Lower leg skin (tissue), 4 donors: ENCODE data around the gene GNG10. TPM values are rescaled to one million over a fixed set of nuclear protein-coding genes. Genes with fewer than 3 reads are reported as not detected.
"Not testable (repeated sequence)": the region's sequence is repeated elsewhere in the genome, so short reads cannot be mapped to it uniquely, and the experiment has no call there.

Experiments used
- DNase-seq, 2 donors: peaks; one replicate each; pipeline ENCODE4 v3.0.0-alpha.2; 2019; ENCODE audit warnings: low spot score in 2 of 2
- H3K4me3 ChIP-seq: fragments of 200-600 bp; sonication (generic); 2 replicates; pipeline ENCODE4 v1.5.1; 2017; ENCODE audit warnings: mild to moderate bottlenecking, low read depth; ENCODE audit not compliant: poor library complexity, severe bottlenecking
- POLR2A ChIP-seq, 2 donors: fragments of 450-650 bp; IDR thresholded peaks; one replicate each; pipeline ENCODE4 v1.6.1; 2016 to 2017; ENCODE audit warnings: antibody characterized with exemption in 2 of 2, mild to moderate bottlenecking in 1 of 2, moderate library complexity in 1 of 2
- WGBS, 2 donors: methylation state at CpG; one replicate each; pipeline ENCODE4 v1.1.5; 2018; 5-methylcytosine and 5-hydroxymethylcytosine counted together
- intact Hi-C: fragments of 100-400 bp; cut with DNase I; formaldehyde crosslinking; loops from one replicate; pipeline ENCODE4 v1.15.0; 2023; ENCODE audit warnings: low total_unique reads
- total RNA-seq, 4 donors: library from RNA; depleted of rRNA; stranded (reverse); fragments of >200 nt; gene quantifications; one replicate each; pipeline ENCODE4 v1.1.0, GENCODE V29; 2016
- TF ChIP-seq, protein P1 (sequence below), 3 donors: fragments of 450-650 bp; IDR thresholded peaks; one replicate each; pipeline ENCODE4 v1.5.1; 2016; ENCODE audit warnings: antibody characterized with exemption in 3 of 3, mild to moderate bottlenecking in 3 of 3, moderate library complexity in 2 of 3

Gene GNG10
- total RNA-seq: 10 to 100 TPM in 2 of 4 donors, 1 to 10 TPM in 2; 5.3 to 21.1 (median 15.4) TPM

DNA sequence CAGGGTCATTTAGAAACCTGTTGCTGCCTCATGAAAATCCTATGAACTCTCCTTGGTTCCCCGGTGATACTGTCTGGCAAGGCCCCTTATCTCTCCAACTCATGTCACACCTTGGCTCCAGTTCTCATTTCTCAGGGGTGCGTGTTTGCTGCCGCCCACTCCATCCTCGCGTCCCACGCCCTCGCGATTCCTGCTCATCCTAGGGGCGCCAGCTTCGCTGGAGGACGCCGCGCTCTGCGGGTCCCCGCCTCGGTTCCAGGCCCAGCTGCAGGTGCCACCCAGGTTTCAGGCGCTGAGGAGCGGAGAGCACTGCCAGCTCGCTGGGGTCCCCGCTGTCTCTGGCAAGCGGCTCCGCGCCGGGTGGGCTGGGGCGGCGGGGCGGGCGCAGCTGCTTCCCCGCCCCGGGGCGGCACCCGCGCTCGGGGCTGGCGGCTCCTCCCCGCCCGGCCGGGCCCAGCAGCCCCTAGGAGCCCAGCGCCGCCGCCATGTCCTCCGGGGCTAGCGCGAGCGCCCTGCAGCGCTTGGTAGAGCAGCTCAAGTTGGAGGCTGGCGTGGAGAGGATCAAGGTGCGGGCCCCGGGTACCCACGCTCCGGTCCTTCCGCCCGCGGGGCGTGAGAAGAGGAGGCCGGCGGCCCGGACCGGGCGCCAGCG lies at the start of gene GNG10:
Gene GNG10, plus strand, starts transcription at position 456 of the 652 bp plus-strand sequence. Its CDS starts 30 bp downstream, at position 486.
- intact Hi-C loops: loop anchor here (5.0 kb wide), 1 partner anchor 1851 kb away; no protein-coding TSS in a partner anchor
- peak in 1 of 2 donors; percentile 89 for DNase-seq
- WGBS, 2 donors: 1% methylated on average over 19 to 38 of the region's 61 CpGs
- no peak for TF ChIP-seq POLR2A (IDR thresholded peaks at IDR 0.05)
- TF ChIP-seq, protein P1, sequence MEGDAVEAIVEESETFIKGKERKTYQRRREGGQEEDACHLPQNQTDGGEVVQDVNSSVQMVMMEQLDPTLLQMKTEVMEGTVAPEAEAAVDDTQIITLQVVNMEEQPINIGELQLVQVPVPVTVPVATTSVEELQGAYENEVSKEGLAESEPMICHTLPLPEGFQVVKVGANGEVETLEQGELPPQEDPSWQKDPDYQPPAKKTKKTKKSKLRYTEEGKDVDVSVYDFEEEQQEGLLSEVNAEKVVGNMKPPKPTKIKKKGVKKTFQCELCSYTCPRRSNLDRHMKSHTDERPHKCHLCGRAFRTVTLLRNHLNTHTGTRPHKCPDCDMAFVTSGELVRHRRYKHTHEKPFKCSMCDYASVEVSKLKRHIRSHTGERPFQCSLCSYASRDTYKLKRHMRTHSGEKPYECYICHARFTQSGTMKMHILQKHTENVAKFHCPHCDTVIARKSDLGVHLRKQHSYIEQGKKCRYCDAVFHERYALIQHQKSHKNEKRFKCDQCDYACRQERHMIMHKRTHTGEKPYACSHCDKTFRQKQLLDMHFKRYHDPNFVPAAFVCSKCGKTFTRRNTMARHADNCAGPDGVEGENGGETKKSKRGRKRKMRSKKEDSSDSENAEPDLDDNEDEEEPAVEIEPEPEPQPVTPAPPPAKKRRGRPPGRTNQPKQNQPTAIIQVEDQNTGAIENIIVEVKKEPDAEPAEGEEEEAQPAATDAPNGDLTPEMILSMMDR (IDR thresholded peaks at IDR 0.05): no peak
- H3K4me3 ChIP-seq: peak within 1 kb of the TSS; percentile 62

DNA sequence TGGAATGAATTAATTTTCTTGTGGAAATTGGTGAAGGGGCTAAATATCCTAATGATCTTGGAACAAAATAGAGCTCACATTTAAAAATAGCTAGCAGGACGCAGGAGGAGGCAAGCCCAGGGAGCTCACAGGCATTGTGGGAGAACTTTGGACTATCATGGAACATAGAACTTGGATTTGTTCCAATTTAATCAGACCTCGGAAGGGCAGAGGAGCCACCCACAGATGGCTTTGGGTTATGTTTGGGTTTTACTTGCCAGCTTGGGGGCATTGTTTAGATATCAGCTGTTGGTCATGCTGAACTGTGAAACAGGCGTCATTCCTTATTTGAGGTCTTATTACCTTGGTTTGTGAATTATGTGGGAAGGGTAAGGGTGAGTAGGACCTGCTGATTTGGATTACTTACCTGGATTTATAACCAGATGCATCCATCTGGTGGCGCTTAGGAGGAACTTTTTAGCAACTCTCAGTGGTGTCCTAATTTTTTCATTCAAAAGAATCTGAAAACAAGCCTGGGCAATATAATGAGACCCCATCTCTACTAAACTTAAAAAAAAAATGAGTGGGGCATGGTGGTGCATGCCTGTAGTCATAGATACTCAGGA lies 47.9 kb upstream of the GNG10 start:
- 34 to 57% methylated on average over 4 of the region's 4 CpGs for WGBS, 2 donors
- intact Hi-C loops: no loop called here
- TF ChIP-seq POLR2A (IDR thresholded peaks at IDR 0.05): no peak
- TF ChIP-seq, protein P1 (IDR thresholded peaks at IDR 0.05): no peak
- no peak for DNase-seq
- no peak overlapping the region for H3K4me3 ChIP-seq

DNA sequence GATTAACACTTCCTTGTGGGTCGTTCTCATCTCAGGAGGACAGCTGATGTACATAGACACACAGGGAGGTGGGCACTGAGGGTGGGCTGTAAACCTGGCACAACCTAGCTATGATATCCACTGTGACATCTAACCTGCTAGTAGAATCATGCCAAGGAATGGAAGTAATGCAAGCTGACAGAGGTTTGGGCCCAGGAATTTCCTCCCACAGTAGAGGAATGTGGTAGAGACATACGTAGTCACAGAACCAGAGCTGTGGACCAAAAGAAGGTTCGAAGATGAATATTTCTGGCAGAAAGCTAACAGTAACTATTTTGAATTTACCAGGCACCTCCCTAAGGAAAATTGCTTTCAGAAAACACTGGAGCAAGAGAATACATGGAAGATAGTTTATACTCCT lies 45.5 kb upstream of the GNG10 start:
- no peak overlapping the region for H3K4me3 ChIP-seq
- no peak for DNase-seq
- intact Hi-C loops: no loop called here
- TF ChIP-seq, protein P1 (IDR thresholded peaks at IDR 0.05): no peak
- TF ChIP-seq POLR2A (IDR thresholded peaks at IDR 0.05): no peak
- 42 to 52% methylated on average over 3 of the region's 3 CpGs for WGBS, 2 donors

DNA sequence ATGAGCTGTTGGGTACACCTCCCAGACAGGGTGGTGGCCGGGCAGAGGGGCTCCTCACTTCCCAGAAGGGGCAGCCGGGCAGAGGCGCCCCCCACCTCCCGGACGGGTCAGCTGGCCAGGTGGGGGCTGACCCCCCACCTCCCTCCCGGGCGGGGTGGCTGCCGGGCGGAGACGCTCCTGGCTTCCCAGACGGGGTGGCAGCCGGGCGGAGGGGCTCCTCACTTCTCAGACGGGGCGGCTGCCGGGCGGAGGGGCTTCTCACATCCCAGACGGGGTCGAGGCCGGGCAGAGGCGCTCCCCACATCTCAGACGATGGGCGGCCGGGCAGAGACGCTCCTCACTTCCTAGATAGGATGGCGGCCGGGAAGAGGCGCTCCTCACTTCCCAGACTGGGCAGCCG lies 44.1 kb upstream of the GNG10 start:
- 89 to 96% methylated on average over 25 to 27 of the region's 29 CpGs for WGBS, 2 donors
- H3K4me3 ChIP-seq, intact Hi-C loops, DNase-seq: not testable (repeated sequence)

DNA sequence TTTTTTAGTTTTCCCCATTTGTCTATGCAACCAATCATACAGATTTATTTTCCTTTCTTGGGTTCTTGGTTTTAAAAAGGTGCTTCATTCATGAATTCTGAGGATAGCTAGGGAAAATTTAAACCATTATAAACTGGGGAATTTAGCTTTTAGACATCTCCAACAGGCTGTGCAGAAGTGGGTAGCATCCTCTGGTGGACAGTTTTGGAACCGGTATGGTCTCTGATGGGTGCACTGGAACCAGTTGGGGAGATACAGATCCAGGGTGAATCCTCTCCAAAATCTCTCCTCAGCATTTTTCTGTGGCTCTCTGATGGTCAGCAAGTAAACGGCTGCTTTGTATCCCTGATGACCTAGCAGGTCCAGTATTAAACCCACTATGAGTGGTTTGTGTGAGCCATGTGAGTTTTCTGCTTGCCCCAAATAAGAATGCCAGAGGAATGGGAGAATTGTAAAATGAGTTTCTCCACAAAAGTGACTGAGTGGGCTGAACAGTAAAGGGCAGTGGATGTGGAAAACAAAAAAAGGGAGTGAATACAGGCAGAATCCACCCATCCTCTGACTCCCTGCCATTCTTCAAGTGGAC lies 39.4 kb upstream of the GNG10 start:
- TF ChIP-seq POLR2A (IDR thresholded peaks at IDR 0.05): no peak
- TF ChIP-seq, protein P1 (IDR thresholded peaks at IDR 0.05): peak in 1 of 3 donors; percentile 18
- no peak for DNase-seq
- WGBS, 2 donors: 18 to 27% methylated on average over 2 of the region's 2 CpGs
- H3K4me3 ChIP-seq: no peak overlapping the region
- intact Hi-C loops: no loop called here

DNA sequence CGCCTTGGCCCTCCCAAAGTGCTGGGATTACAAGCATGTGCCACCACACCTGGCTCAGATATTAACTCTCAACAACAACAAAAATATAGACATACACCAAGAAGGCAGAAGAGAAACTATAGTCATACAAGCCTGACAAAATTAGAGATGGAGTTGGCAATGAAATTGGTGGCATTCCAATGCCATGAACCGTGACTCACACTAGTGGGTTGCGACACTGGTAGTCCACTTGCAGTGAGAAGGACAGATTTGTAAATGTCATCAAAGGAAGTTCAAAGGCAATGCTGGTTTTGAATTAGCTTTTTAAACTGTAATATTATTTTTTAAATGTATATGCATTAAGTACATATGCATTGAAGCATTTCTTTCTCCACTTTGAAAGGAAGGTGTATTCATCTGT lies 38.8 kb upstream of the GNG10 start:
- intact Hi-C loops: no loop called here
- 28 to 48% methylated on average over 3 of the region's 3 CpGs for WGBS, 2 donors
- peak in 1 of 2 donors; percentile 56 for DNase-seq
- no peak overlapping the region for H3K4me3 ChIP-seq
- TF ChIP-seq POLR2A (IDR thresholded peaks at IDR 0.05): no peak
- TF ChIP-seq, protein P1 (IDR thresholded peaks at IDR 0.05): no peak
